Nephron progenitor cell (in vitro differentiated cells): ENCODE data around the gene TAF6.

Experiments
- DNase-seq: peaks from one replicate; pipeline ENCODE4 v3.0.0; 2021
- H3K27ac Mint-ChIP-seq: 2 replicates; pipeline ENCODE4 v1.8.0; 2021; ENCODE audit warnings: mild to moderate bottlenecking, moderate library complexity, mixed read lengths
- H3K27me3 Mint-ChIP-seq: 2 replicates; pipeline ENCODE4 v1.8.0; 2021; ENCODE audit warnings: mild to moderate bottlenecking, low read depth, mixed read lengths; ENCODE audit not compliant: poor library complexity
- H3K36me3 Mint-ChIP-seq: 2 replicates; pipeline ENCODE4 v1.8.0; 2021; ENCODE audit warnings: low read depth, mixed read lengths
- H3K4me1 Mint-ChIP-seq: 2 replicates; pipeline ENCODE4 v1.8.0; 2021; ENCODE audit warnings: mixed read lengths
- H3K4me3 Mint-ChIP-seq: 2 replicates; pipeline ENCODE4 v1.8.0; 2021; ENCODE audit warnings: mild to moderate bottlenecking, moderate library complexity, mixed read lengths
- H3K9me3 Mint-ChIP-seq: 2 replicates; pipeline ENCODE4 v1.8.0; 2021; ENCODE audit warnings: mild to moderate bottlenecking, moderate library complexity, mixed read lengths
- TF ChIP-seq, protein P1 (sequence below): fragments of 200-600 bp; sonication (generic); IDR thresholded peaks from 2 replicates; pipeline ENCODE4 v1.5.0; 2021; ENCODE audit warnings: antibody characterized with exemption

Gene TAF6

DNA sequence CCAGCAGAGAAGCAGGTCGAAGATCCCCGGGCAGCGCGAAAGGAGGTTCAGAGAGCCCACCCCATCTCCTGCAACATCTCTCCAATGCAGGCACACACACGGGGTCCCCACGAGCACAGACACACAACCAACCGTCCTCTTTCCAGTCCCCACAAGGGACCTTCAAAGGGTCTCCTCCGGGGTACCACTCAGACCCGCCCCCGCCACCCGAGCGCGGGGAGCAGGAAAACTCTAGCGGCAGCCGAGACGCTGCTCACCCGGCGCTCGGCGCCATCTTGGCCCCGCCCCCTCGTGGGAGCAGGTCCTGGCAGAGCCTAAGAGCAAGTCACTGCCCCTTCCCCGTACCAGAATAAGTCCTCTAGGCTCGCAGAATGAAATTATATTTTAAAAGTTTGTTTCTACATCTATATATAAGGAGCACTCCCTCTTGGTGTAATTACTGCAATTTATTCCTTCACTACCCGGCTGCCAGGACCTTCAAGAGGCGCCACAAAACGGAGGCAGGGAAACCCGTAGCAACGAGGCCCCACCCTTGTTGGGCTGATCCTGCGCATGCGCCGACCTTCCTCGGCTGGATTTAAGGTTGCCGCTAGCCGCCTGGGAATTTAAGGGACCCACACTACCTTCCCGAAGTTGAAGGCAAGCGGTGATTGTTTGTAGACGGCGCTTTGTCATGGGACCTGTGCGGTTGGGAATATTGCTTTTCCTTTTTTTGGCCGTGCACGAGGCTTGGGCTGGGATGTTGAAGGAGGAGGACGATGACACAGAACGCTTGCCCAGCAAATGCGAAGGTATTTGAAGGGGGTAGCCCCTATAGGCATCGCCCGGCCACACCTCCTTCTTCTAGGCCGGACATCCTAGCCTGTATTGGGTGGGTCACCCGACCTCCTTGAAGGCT lies at the start of gene TAF6, which contains the start of gene CNPY4:
Gene TAF6, minus strand, starts transcription at position 287 of the 898 bp plus-strand sequence. CDS start 5,149 bp downstream, outside the sequence.
Gene CNPY4, plus strand, starts transcription at position 563 of the 898 bp plus-strand sequence. Its CDS starts 111 bp downstream, at position 674.
- Mint-ChIP-seq H3K36me3 (peaks cover 19% of the 10 kb centered on the region), H3K4me1 (peaks cover 32% of the 10 kb centered on the region), H3K27me3 (peaks cover 3% of the 10 kb centered on the region), H3K4me3 (peak within 1 kb of the TSS; percentile 98), H3K9me3 (no peaks in the 10 kb centered on the region), H3K27ac (peak within 1 kb of the TSS; percentile 100)
- TF ChIP-seq, protein P1, sequence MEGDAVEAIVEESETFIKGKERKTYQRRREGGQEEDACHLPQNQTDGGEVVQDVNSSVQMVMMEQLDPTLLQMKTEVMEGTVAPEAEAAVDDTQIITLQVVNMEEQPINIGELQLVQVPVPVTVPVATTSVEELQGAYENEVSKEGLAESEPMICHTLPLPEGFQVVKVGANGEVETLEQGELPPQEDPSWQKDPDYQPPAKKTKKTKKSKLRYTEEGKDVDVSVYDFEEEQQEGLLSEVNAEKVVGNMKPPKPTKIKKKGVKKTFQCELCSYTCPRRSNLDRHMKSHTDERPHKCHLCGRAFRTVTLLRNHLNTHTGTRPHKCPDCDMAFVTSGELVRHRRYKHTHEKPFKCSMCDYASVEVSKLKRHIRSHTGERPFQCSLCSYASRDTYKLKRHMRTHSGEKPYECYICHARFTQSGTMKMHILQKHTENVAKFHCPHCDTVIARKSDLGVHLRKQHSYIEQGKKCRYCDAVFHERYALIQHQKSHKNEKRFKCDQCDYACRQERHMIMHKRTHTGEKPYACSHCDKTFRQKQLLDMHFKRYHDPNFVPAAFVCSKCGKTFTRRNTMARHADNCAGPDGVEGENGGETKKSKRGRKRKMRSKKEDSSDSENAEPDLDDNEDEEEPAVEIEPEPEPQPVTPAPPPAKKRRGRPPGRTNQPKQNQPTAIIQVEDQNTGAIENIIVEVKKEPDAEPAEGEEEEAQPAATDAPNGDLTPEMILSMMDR = no peak
- peak; percentile 96 for DNase-seq

DNA sequence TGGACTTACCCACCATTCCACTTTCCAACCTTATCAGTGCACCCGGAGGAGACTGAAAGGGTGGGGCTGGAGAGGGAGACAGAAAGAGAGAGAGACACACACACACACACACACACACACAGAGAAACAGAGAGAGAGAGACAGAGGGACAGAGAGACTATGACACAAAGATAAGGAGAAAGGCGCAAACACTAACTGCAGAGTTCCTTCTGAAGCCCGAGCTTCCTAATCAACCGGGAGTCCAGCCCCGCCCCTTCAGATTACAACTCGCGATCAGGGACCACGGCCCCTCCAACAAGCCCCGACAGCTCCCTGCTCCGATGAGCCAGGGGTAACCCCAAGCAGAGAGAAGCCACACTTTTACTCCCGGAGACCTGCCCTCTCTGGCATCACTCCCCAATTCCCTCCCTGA lies 48.8 kb upstream of the TAF6 start:
- DNase-seq = peak; percentile 37
- TF ChIP-seq, protein P1 = no peak
- H3K27me3 Mint-ChIP-seq = peaks cover 64% of the 10 kb centered on the region

DNA sequence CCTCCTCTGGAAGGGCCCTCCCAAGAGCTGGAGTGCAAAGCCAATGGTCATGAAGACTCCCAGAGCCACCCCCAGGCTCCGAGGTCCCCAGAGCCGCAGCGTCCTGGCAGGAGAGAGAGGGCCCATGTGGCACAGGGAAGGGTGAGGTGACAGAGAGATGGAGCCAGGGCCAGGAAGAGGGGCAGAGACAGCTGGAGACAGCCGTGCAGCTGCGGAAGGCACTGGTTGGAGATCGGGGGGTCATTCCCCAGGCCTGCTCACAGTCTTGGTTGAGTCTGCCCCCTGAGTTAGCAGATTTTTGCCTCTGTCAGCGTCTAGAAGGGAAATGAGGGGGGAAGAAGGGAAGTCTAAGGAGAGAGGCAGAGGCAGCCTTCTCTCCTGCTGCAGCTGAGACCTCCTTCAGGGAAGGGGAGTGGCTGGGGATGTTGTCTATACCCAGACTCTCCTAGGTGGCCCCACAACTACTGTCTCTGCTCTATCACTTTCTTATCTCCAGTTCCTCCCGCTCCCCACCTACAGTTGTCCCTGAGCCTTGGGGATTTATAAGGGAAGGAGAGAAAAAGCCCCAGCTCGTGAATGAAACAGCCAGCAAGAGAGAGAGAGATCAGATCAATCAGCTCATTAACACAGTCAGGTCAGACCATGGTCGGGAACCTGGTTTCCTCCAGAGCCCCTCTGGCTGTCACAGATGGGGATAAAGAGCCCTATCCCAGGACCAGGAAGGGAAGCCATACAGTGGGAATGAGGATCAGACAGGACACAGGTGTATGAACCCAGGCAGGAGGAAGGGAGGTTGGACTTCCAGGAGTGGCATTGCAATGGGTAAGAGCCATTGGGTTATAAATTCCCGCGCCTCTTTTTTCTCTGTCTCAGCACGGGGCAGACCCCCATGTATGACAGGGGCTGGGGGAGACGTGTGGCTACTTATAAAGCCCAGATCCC lies 48.1 kb upstream of the TAF6 start:
- H3K4me3 Mint-ChIP-seq = peak overlapping the region; percentile 83
- no peaks in the 10 kb centered on the region for H3K9me3 Mint-ChIP-seq
- DNase-seq = no peak
- TF ChIP-seq, protein P1 = no peak
- no peak overlapping the region for H3K27ac Mint-ChIP-seq
- peaks cover 62% of the 10 kb centered on the region for H3K27me3 Mint-ChIP-seq
- peaks cover 7% of the 10 kb centered on the region for H3K36me3 Mint-ChIP-seq
- H3K4me1 Mint-ChIP-seq = peaks cover 45% of the 10 kb centered on the region

More for the DNA sequence above, 48.8 kb upstream of the TAF6 start:
- H3K4me3 Mint-ChIP-seq = peak overlapping the region; percentile 83
- no peaks in the 10 kb centered on the region for H3K9me3 Mint-ChIP-seq
- H3K4me1 Mint-ChIP-seq = peaks cover 45% of the 10 kb centered on the region
- peaks cover 7% of the 10 kb centered on the region for H3K36me3 Mint-ChIP-seq
- H3K27ac Mint-ChIP-seq = no peak overlapping the region

DNA sequence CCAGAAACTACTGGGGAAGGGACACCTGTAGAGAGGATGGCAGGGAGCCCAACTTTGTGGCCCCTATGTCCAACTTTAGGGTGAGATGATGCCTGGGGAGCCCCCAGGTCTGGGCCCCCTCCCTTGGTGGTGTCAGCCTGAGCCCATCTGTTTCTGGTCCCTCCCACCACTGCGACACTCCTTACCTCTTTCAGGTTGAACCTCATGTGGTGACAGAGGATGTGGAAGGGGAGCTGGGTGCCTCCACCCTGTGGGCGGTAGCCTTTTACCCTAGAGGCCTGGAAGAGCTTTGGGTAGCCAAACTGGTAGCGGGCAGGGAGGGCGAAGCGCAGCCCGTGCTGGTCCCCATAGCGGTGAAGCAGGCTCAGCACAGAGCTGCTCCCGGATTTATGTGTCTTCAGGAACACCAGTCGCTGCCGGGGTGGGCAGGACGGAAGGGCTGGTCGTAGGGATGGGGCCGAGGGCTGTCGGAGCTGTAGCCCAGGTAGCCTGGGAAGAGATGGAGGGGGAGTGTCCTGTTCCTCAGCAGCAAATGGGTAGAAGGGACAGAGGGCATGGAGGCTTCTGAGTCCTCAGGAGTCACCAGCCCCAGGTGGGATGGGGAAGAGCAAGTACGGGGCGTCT lies 47.3 kb upstream of the TAF6 start:
- Mint-ChIP-seq H3K4me1 (peaks cover 40% of the 10 kb centered on the region), H3K4me3 (peak overlapping the region; percentile 26), H3K36me3 (peaks cover 7% of the 10 kb centered on the region), H3K27ac (no peak overlapping the region), H3K9me3 (no peaks in the 10 kb centered on the region), H3K27me3 (peaks cover 60% of the 10 kb centered on the region)
- TF ChIP-seq, protein P1 = no peak
- DNase-seq = no peak

DNA sequence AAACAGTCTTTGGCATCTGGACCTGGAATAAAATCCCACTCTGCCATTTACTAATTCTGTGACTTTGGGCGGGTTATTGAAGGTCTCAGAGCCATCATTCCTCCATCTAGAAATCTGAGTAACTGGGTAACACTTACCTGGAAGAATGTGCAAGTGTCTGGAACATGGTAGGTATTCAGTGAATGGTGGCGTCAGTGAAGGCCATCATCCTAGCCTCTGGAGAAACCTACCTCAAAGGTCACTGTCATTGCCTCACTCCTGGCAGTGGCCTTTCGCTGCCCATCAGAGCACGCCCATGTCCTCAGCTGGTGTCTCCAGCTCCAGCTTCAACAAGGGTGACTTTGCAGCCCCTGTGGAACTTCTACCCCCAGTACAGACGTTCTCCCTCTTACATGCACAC lies 44.7 kb upstream of the TAF6 start:
- H3K27ac Mint-ChIP-seq = no peak overlapping the region
- TF ChIP-seq, protein P1 = no peak
- peaks cover 38% of the 10 kb centered on the region for H3K4me1 Mint-ChIP-seq
- peaks cover 45% of the 10 kb centered on the region for H3K27me3 Mint-ChIP-seq
- no peak for DNase-seq
- H3K9me3 Mint-ChIP-seq = no peaks in the 10 kb centered on the region
- no peak overlapping the region for H3K4me3 Mint-ChIP-seq
- no peaks in the 10 kb centered on the region for H3K36me3 Mint-ChIP-seq
